Stimulated activated CD4-positive, alpha-beta T cell treated with anti-CD3 and anti-CD28 coated beads, Interleukin-4, amount 100 ng/mL, for 1 hour (primary cell): Measurements from ENCODE around the gene ADRB1.

Source experiments
- DNase-seq: peaks from one replicate; pipeline ENCODE4 v3.0.0-alpha.2; 2020

Gene ADRB1

DNA sequence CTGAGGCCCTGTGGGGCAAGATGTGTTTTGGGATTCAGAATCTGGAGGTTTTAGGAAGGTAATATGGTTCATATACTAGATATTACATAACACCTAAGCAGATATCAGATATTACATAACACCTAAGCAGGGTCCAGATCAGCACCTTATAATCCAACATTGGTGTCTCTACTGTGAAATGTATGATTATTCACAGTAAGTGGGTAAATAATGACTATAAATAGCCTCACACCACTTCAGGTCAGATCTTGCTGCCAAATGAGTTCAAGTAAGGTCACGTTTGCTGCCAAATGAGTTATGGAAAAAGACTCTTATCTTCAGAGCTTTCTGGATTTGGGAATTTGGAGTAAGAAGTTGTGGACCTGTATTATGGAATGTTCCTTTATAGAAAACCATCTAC lies 14.6 kb downstream of the ADRB1 start:
- DNase-seq: no peak

DNA sequence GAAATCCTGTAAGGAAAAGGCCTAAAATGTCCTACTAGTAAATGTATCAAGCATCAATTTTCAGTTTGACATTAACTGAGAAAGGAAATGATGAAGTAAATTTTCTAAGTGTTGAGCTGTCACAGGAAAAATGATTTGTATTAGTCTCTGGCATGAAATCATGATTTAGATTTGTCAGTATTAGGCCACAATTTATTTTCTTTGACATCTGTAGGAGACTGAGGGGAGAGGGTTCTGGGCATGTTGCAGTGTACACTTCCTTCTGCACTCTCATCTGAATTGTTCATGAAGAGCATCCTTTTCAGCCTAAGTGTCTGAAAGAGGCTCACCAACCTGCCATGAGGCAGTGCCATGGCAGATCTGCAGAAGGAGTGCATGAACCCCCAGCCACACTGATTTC lies 15.9 kb downstream of the ADRB1 start:
- no peak for DNase-seq

DNA sequence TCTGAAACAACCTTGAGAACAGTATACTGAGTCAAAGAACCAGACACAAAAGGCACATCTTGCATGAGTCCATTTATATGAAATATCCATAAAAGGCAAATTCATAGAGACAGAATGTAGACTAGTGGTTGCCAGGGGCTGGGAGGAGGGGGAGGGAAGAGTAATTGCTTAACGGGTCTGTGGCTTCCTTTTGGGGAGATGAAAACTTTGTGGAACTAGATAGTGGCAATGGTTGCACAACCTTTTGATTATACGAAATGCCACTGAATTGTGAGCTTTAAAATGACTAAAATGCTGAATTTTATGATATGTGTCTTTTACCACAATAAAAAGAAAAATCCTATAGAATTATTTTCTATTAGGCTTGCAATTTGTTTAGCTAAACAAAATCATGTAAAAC lies 16.8 kb downstream of the ADRB1 start:
- no peak for DNase-seq

DNA sequence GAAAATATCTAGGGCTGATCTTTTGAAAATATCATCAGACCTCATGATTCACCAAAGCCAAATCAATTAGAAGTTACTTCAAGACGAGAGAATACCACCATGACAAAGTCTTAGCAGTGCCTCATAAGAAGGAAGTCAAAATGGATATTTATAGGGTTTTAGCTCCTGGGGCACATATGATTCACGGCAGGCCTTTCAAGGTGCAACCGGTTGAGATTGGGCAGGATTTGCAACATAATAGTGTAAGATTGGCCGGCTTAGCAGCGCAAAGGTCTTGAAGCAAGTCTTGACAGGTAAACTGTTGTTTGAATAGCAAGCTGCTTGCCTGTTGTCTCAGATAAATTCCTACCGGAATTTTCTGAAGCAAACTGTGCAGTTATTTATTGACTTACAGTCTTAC lies 17.5 kb downstream of the ADRB1 start:
- DNase-seq: no peak

GRCh38 chr10:114061789-114062188 lies 18.1 kb downstream of the ADRB1 start:
- DNase-seq: no peak

- DNase-seq: no peak
These were observed 20.7 kb downstream of the ADRB1 start for GRCh38 chr10:114064151-114065048.

DNA sequence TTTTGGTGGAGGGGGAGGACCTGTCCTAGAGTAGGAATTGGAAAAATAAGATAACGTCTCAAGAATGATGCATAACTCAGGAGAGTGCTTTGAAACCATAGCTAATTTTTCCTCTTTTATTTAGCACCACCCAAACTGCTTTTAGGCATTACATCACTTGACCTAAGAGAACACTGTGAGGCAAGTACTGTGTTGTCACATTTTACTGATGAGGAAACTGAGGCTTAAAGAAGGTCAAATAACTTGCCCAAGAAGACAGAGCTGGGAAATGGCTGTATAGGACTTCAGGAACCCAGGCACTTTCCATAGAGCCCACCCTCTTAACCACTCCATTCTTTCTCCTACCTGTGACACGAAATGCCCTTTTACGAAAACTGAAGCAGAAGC lies 21.4 kb downstream of the ADRB1 start:
- DNase-seq: no peak

GRCh38 chr10:114068054-114068707 lies 24.5 kb downstream of the ADRB1 start:
- DNase-seq: no peak

DNA sequence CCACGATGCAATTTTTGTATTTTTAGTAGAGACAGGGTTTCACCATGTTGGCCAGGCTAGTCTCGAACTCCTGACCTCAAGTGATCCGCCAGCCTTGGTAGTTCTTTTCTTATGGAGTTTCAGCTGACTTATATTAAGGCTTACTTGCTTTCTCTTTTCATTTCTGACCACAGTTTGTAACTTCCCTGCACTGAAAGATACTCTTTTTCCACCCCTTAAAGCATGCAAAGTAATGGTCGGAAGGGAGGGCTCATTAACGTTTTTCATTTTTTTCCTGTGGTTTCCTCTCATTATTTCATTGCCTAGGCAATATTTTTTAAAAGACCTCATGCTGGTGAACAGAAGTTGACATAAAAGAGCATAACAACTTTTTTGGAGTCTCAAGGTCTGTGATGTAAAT lies 27.0 kb downstream of the ADRB1 start:
- no peak for DNase-seq

GRCh38 chr10:114071178-114071577 lies 27.5 kb downstream of the ADRB1 start:
- no peak for DNase-seq

DNA sequence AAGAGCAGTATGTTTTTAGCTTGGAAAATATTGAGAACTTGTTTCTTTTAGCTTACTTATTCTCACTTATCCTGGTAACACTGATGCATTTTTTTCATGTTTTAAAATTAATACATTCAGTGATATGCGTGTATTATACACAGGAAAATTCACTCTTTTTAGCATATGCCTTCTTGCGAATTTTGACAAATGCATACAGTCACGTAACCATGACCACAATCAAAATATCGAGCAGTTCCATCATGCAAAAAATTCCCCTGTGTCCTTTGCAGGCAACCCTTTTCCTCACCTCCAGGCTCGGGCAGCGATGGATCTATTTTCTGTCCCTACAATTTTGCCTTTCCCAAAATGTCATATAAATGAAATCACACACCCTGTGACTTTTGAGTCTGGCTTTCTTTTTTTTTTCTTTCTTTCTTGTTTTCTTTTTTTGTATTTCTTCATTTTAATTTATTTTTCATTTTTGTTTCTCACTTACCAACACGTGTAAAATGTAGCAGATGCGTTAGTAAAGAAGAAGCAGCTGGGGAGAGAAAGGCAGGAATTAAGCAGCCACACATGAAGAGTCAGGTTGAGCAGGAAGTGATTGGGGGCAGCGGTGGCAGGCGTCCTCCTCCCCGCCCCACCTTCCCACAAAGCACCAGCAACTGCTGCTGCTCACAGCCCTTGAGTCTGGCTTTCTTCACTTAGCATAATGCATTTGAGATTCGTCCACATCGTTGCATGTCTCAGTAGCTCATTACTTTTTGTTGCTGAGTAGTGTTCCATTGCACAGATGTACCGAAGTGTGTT lies 29.9 kb downstream of the ADRB1 start:
- no peak for DNase-seq

- no peak for DNase-seq
These were observed 31.4 kb downstream of the ADRB1 start for GRCh38 chr10:114075093-114075492.

GRCh38 chr10:114077347-114077746 lies 33.7 kb downstream of the ADRB1 start:
- DNase-seq: no peak

DNA sequence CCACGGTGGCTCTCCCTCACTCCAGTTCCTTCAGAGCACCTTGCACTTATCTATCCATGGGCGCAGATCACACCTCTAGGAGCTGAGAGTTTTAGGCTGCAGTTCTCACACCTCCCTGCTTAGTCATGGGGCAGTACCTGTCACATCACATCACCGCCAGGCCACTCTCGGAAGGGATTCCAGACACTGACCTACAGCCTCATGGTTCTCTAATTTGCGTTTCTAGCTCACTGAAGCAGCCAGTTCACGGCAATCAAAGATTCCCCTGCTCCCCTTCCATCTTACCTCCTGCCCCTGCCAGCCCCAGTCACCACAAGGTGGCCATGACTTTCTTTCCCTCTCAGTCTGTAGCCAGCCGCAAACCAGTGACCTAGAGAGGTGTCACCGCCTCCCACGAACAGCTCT lies 34.2 kb downstream of the ADRB1 start:
- DNase-seq: no peak

- no peak for DNase-seq
These were observed 34.7 kb downstream of the ADRB1 start for GRCh38 chr10:114078346-114078745.

DNA sequence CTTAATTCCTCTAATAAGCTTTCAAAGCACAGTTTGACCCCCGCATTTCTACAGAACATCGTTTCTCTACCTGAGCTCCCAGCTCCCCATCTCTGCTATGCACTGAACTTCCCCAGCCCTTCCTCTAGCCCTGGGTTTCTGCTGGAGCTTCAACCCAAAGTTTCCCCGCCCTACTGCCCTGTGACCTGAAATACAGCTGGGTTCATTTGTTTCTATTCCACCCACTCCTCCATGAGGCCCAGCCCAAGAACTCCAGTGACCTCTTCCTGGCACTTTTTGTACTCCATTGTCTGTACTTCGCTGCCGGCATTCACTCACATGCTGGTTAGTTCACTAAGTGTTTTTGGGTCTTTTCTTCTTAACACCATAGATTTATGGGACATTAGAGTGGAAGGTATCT lies 35.8 kb downstream of the ADRB1 start:
- DNase-seq: no peak

GRCh38 chr10:114081911-114082583 lies 38.4 kb downstream of the ADRB1 start:
- no peak for DNase-seq

DNA sequence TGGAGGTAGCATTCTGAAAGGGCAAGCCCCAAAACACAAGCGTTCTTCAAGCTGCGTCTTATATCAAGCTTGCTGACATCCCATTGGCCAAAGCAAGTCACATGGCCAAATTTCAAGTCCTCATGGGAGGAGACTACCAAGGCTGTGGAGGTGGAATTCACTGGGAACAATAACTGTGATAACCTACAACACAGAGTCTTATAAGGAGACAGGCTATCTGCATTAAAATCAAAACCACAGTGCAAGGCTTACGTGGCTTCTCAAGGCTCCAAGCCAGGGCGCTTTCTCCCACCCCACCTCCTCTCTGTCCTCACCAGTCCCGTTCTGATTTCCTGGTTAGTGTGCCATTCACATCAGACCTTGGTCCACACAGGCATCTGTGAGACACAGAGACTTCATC lies 39.4 kb downstream of the ADRB1 start:
- no peak for DNase-seq

DNA sequence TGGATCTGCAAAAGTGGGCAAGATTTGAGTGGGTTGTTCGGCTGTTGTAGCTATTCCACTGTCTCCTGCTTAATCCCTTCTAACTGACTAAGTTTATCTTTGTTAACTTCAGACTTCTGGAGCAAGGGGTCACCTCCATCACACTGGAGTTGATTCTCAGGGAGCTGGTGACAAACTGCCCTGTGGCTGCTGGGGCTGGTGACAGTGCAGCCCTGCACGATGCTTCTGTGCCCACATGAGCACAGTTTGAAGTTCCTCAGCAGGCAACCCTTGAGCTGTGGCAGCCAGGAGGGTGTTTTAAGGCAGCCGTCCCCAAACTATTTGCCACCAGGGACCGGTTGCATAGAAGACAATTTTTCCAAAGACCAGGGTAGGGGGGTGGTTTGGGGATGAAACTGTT lies 40.5 kb downstream of the ADRB1 start:
- DNase-seq: no peak

- no peak for DNase-seq
These were observed 43.6 kb downstream of the ADRB1 start for GRCh38 chr10:114087255-114087654.

DNA sequence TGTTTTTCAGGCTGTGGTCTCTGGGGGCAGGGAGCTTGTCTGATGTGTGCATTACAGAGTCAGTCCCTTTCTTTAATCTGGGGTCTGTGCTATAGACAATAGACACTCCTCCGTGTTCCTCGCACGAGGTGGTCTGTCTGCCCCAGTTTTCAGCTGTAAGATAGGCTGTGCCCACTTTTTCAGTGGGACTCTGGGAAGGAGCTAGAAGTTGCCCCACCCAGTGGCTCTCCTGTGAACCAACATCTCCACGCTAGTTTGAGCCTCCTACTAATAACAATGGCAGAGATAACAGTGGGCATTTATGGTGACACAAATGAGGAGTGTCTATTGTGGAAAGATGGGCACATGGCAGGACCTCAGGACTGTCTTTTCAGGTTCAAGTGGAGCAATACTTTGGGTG lies 44.0 kb downstream of the ADRB1 start:
- DNase-seq: no peak

GRCh38 chr10:114094795-114095194 lies 51.1 kb downstream of the ADRB1 start:
- DNase-seq: no peak
